Gastroesophageal sphincter (tissue), 3 donors: ENCODE results near the gene CLASP2.

ENCODE experiments used
- CTCF ChIP-seq, 4 experiments: fragments of 200-600 bp in 2 of 4; fragments of 450-650 bp in 2 of 4; sonication (generic) in 1 of 4; IDR thresholded peaks; one replicate each; pipeline ENCODE4 v1.5.1; 2017 to 2019; ENCODE audit warnings: antibody characterized with exemption in 4 of 4, mild to moderate bottlenecking in 2 of 4, moderate library complexity in 2 of 4
- EP300 ChIP-seq: sonication (generic); formaldehyde crosslinking; IDR thresholded peaks from one replicate; pipeline ENCODE4 v1.6.1; 2017; ENCODE audit warnings: antibody characterized with exemption, mild to moderate bottlenecking
- POLR2A ChIP-seq, 2 donors: fragments of 450-650 bp; IDR thresholded peaks; one replicate each; pipeline ENCODE4 v1.6.1; 2017; ENCODE audit warnings: antibody characterized with exemption in 2 of 2, mild to moderate bottlenecking in 2 of 2, moderate library complexity in 1 of 2
- POLR2AphosphoS5 ChIP-seq: sonication (generic); formaldehyde crosslinking; IDR thresholded peaks from one replicate; pipeline ENCODE4 v1.6.1; 2017; ENCODE audit warnings: antibody characterized with exemption

GRCh38 chr3:33758281-33758680, 40.2 kb upstream of the CLASP2 start:
- no peak for TF ChIP-seq POLR2A (IDR thresholded peaks at IDR 0.05)
- no peak for TF ChIP-seq CTCF (IDR thresholded peaks at IDR 0.05)
- no peak for TF ChIP-seq POLR2AphosphoS5
- TF ChIP-seq EP300: no peak
